B cell (primary cell): ENCODE data around the gene ATG12.

Source experiments
- EZH2 ChIP-seq: IDR thresholded peaks from 2 replicates; pipeline ENCODE4 v1.6.1; 2012; ENCODE audit warnings: borderline replicate concordance, low read depth, mild to moderate bottlenecking, moderate library complexity, low read length; ENCODE audit not compliant: insufficient read depth, poor library complexity, severe bottlenecking
- TF ChIP-seq, protein P1 (sequence below): fragments of 200-600 bp; IDR thresholded peaks from one replicate; pipeline ENCODE4 v1.8.0; 2022; ENCODE audit warnings: antibody characterized with exemption, mild to moderate bottlenecking

DNA sequence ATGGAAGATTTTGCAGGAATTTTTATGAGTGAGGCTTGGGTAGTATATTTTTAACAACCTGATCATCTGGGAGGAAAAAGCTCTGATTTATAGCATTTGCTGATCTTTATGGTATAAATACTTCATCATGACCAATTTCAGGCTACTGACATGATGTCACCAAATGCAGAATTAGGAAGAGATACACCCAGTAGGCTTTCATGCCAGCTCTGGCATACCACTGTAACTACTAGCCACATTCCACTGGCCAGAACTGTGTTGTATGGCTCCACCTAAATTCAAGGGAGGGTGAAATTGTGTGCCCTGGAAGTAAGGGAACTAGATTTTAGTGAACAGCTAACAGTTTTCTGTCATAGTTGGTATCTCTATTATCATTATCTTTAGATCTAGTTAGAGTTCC, 18.0 kb upstream of the ATG12 start:
- TF ChIP-seq, protein P1, sequence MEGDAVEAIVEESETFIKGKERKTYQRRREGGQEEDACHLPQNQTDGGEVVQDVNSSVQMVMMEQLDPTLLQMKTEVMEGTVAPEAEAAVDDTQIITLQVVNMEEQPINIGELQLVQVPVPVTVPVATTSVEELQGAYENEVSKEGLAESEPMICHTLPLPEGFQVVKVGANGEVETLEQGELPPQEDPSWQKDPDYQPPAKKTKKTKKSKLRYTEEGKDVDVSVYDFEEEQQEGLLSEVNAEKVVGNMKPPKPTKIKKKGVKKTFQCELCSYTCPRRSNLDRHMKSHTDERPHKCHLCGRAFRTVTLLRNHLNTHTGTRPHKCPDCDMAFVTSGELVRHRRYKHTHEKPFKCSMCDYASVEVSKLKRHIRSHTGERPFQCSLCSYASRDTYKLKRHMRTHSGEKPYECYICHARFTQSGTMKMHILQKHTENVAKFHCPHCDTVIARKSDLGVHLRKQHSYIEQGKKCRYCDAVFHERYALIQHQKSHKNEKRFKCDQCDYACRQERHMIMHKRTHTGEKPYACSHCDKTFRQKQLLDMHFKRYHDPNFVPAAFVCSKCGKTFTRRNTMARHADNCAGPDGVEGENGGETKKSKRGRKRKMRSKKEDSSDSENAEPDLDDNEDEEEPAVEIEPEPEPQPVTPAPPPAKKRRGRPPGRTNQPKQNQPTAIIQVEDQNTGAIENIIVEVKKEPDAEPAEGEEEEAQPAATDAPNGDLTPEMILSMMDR: no peak
- no peak for TF ChIP-seq EZH2
